T-helper 9 cell (primary cell): ENCODE data around the gene MXD3.
"Not testable (repeated sequence)": the region's sequence is repeated elsewhere in the genome, so short reads cannot be mapped to it uniquely, and the experiment has no call there.

ENCODE experiments used
- DNase-seq: peaks from one replicate; pipeline ENCODE4 v3.0.0-alpha.2; 2020

Gene MXD3

DNA sequence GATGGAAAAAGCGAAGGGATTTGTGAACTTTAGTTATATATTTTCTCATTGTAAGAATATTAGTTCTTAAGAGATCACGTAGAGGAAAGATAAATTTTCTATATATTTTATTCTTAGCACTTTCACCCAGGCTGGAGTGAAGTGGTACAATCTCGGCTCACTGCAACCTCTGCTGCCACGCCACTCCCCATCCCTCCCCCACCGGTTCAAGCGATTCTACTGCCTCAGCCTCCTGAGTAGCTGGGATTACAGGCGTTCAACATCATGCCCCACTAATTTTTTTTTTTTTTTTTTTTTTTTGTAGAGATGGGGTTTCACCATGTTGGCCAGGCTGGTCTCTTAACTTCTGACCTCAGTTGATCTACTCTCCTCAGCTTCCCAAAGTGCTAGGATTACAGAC, 50.7 kb downstream of the MXD3 start:
- DNase-seq, result no peak

DNA sequence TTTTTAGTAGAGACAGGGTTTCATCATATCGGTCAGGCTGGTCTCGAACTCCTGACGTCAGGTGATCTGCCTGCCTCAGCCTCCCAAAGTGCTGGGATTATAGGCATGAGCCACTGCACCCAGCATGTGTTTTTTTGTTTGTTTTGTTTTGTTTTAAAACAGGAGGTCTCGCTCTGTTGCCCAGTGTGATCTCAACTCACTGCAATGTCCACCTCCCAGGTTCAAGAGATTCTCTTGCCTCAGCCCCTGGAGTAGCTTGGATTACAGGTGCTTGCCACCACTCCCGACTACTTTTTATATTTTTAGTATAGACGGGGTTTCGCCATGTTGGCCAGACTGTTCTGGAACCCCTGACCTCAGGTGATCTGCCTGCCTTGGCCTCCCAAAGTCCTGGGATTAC, 53.0 kb downstream of the MXD3 start:
- not testable (repeated sequence) for DNase-seq
